Activated CD4-positive, alpha-beta T cell treated with anti-CD3 and anti-CD28 coated beads, Interleukin-2, amount 10 ng/mL, durations not matched to agents 7 days and 5 days (primary cell): ENCODE data around the gene DEFB128. TPM values are rescaled to one million over a fixed set of nuclear protein-coding genes. Genes with fewer than 3 reads are reported as not detected.
"Not testable (repeated sequence)": the region's sequence is repeated elsewhere in the genome, so short reads cannot be mapped to it uniquely, and the experiment has no call there.

Experiments used
- CTCF ChIA-PET: fragments of 350-600 bp; sonication (Branson Sonifier 250); formaldehyde crosslinking; loops from one replicate; lab custom pipeline; 2021; ENCODE audit warnings: antibody characterized with exemption; lab: Charles Lee
- POLR2A ChIA-PET: fragments of 350-600 bp; sonication (Branson Sonifier 250); formaldehyde crosslinking; loops from one replicate; lab custom pipeline; 2021; ENCODE audit warnings: antibody characterized with exemption; lab: Charles Lee
- DNase-seq: peaks from one replicate; pipeline ENCODE4 v3.0.0-alpha.2; 2020
- H3K27ac Mint-ChIP-seq: one replicate; pipeline ENCODE4 v1.8.0; 2021; ENCODE audit warnings: mild to moderate bottlenecking, moderate library complexity, mixed read lengths
- H3K27me3 Mint-ChIP-seq: one replicate; pipeline ENCODE4 v1.8.0; 2021; ENCODE audit warnings: mixed read lengths
- H3K36me3 Mint-ChIP-seq: one replicate; pipeline ENCODE4 v1.8.0; 2021; ENCODE audit warnings: low read depth, mixed read lengths
- H3K4me1 Mint-ChIP-seq: one replicate; pipeline ENCODE4 v1.8.0; 2021; ENCODE audit warnings: mixed read lengths
- H3K4me3 Mint-ChIP-seq: one replicate; pipeline ENCODE4 v1.8.0; 2021; ENCODE audit warnings: mild to moderate bottlenecking, moderate library complexity, mixed read lengths
- H3K9me3 Mint-ChIP-seq: one replicate; pipeline ENCODE4 v1.8.0; 2021; ENCODE audit warnings: mixed read lengths
- total RNA-seq, 2 experiments: library from RNA; stranded (reverse); gene quantifications; one replicate each; pipeline ENCODE4 v1.2.3, GENCODE V29; 2021

Gene DEFB128
- total RNA-seq, 2 experiments from 2014 or later, result not detected

DNA sequence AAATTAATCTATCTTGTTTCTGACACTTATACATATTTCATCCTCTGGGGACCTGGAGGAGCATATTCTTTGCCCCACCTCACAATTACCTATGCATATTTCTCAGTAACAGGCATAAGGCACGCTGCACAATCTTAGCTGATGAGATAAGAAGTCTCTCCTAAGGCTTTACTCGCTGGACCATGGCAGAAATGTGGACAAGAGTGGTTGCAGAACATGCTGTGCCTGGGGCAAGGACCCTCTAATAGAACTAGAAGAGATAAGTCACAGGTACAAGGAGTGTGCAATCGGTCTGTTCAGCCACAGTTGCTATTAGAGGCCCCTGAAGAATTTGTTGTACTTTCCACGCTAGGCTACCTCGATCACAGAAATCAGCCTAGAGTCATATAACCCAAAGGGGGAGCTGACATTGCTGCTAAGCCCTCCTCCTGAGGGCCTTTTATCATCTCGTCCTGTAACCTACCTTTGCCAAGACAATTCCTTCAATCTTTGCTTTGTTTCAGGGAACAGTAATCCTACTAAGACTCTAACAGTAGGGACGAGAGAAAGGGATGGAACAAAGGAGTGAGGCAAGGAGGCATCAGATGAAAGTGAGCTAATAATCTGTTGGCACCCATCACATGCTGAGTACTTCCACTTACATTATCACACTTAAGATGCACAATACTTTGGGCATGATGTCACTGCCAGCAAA is 21.4 kb upstream of the DEFB128 start:
- POLR2A ChIA-PET, result no interaction called here

DNA sequence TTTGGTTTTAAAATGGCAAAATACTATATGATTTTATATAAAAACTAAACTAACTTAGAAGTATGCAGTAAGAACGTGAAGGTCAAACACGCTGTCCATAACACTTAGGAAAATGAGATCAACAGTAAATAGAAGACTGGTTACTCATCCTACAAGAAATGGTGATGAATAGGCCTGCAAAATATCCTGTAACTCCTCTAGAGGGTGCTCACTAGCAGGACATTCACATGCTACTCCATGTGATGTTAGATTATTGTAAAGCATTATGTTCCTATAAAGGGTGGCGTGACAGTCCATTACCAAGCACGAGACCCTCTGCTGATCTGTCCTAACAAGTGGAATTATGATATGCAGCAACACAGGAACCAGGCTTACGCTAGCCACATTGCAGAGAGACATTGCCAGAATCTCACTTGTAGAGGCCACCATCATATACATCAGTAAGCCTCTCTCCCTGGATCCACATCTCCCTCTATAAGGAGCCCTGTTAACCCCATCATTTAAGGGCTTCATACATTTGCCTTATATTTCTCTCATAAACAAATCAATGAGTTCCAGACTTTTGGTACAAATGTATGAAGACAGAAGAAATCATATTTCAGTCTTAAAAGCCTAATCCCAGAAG is 19.5 kb upstream of the DEFB128 start:
- H3K9me3 Mint-ChIP-seq, result no peaks in the 10 kb centered on the region
- H3K4me1 Mint-ChIP-seq, result no peaks in the 10 kb centered on the region
- no peak overlapping the region for H3K27ac Mint-ChIP-seq
- H3K27me3 Mint-ChIP-seq, result peaks cover 9% of the 10 kb centered on the region
- DNase-seq, result peak; percentile 43
- POLR2A ChIA-PET, result no interaction called here
- CTCF ChIA-PET, result no interaction called here
- H3K4me3 Mint-ChIP-seq, result no peak overlapping the region
- no peaks in the 10 kb centered on the region for H3K36me3 Mint-ChIP-seq

More for the DNA sequence above, 21.4 kb upstream of the DEFB128 start:
- H3K4me3 Mint-ChIP-seq, result no peak overlapping the region
- no peaks in the 10 kb centered on the region for H3K9me3 Mint-ChIP-seq
- CTCF ChIA-PET, result interaction anchor here (0.5 to 1.2 kb wide), 4 partner anchors 9 to 247 kb away, joined by 3 to 4 read pairs (median 3); no protein-coding TSS in a partner anchor
- H3K27ac Mint-ChIP-seq, result no peak overlapping the region
- no peak for DNase-seq
- H3K27me3 Mint-ChIP-seq, result peaks cover 4% of the 10 kb centered on the region
- H3K36me3 Mint-ChIP-seq, result no peaks in the 10 kb centered on the region
- H3K4me1 Mint-ChIP-seq, result no peaks in the 10 kb centered on the region

DNA sequence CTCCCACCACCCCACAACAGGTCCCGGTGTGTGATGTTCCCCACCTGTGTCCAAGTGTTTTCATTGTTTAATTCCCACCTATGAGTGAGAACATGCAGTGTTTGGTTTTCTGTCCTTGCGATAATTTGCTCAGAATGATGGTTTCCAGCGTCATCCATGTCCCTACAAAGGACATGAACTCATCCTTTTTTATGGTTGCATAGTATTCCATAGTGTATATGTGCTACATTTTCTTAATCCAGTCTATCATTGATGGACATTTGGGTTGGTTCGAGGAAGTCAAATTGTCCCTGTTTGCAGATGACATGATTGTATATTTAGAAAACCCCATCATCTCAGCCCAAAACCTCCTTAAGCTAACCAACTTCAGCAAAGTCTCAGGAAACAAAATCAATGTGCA is 14.1 kb upstream of the DEFB128 start:
- H3K4me1 Mint-ChIP-seq, H3K9me3 Mint-ChIP-seq, H3K27ac Mint-ChIP-seq, DNase-seq, H3K36me3 Mint-ChIP-seq, POLR2A ChIA-PET, CTCF ChIA-PET, H3K4me3 Mint-ChIP-seq: not testable (repeated sequence)
- peaks cover 12% of the 10 kb centered on the region for H3K27me3 Mint-ChIP-seq

GRCh38 chr20:199996-200395 is 10.5 kb upstream of the DEFB128 start:
- H3K4me3 Mint-ChIP-seq, result no peak overlapping the region
- POLR2A ChIA-PET, result no interaction called here
- no peak for DNase-seq
- CTCF ChIA-PET, result interaction anchor here (1.2 kb wide), 1 partner anchor 66 kb away, joined by 3 read pairs; no protein-coding TSS in a partner anchor
- H3K9me3 Mint-ChIP-seq, result peaks cover 3% of the 10 kb centered on the region
- no peaks in the 10 kb centered on the region for H3K4me1 Mint-ChIP-seq
- H3K27ac Mint-ChIP-seq, result no peak overlapping the region
- H3K36me3 Mint-ChIP-seq, result peaks cover 2% of the 10 kb centered on the region
- H3K27me3 Mint-ChIP-seq, result peaks cover 12% of the 10 kb centered on the region

- H3K27ac Mint-ChIP-seq, result no peak overlapping the region
- H3K4me1 Mint-ChIP-seq, result no peaks in the 10 kb centered on the region
- H3K36me3 Mint-ChIP-seq, result peaks cover 2% of the 10 kb centered on the region
- no peak overlapping the region for H3K4me3 Mint-ChIP-seq
- H3K27me3 Mint-ChIP-seq, result peaks cover 9% of the 10 kb centered on the region
- ChIA-PET POLR2A (no interaction called here), CTCF (no interaction called here)
- DNase-seq, result no peak
- peaks cover 3% of the 10 kb centered on the region for H3K9me3 Mint-ChIP-seq
Measured at GRCh38 chr20:198225-198624, 8.7 kb upstream of the DEFB128 start.

- POLR2A ChIA-PET, result no interaction called here
- H3K27me3 Mint-ChIP-seq, result peaks cover 65% of the 10 kb centered on the region
Measured at GRCh38 chr20:187733-188132, 1.8 kb downstream of the DEFB128 start.

GRCh38 chr20:184288-184687 is 5.2 kb downstream of the DEFB128 start:
- Mint-ChIP-seq H3K36me3 (peaks cover 7% of the 10 kb centered on the region), H3K4me1 (peaks cover 11% of the 10 kb centered on the region), H3K9me3 (peaks cover 11% of the 10 kb centered on the region), H3K27ac (no peak overlapping the region), H3K27me3 (peaks cover 70% of the 10 kb centered on the region), H3K4me3 (no peak overlapping the region)
- no peak for DNase-seq
- POLR2A ChIA-PET, result no interaction called here
- CTCF ChIA-PET, result no interaction called here

More at GRCh38 chr20:187733-188132, 1.8 kb downstream of the DEFB128 start:
- Mint-ChIP-seq H3K9me3 (peaks cover 11% of the 10 kb centered on the region), H3K4me1 (peaks cover 11% of the 10 kb centered on the region), H3K4me3 (no peak overlapping the region), H3K36me3 (peaks cover 7% of the 10 kb centered on the region), H3K27ac (no peak overlapping the region)
- CTCF ChIA-PET, result no interaction called here
- no peak for DNase-seq

DNA sequence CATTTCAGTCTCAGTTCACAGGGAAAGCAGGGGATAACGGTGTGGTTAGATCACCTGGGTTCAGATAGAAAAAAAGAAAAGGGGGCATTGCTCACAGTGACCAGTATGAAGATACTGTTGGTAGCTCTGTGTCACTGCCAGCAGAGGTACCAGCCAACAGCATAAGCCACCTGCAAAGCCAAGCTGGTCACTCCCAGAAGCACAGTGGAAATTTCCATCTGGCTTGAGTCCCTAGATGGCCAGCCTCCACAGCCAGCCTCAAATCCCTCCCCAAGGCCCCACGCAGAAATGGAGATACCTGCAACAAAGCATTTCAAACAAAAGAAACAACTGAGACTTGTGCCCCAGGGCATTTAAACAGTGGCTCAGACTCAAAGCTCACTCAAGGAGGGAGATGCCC is 20.6 kb downstream of the DEFB128 start:
- no peak for DNase-seq
- no peaks in the 10 kb centered on the region for H3K4me1 Mint-ChIP-seq
- no peak overlapping the region for H3K27ac Mint-ChIP-seq
- H3K9me3 Mint-ChIP-seq, result no peaks in the 10 kb centered on the region
- H3K36me3 Mint-ChIP-seq, result no peaks in the 10 kb centered on the region
- H3K4me3 Mint-ChIP-seq, result no peak overlapping the region
- ChIA-PET CTCF (no interaction called here), POLR2A (no interaction called here)
- peaks cover 32% of the 10 kb centered on the region for H3K27me3 Mint-ChIP-seq

- Mint-ChIP-seq H3K36me3 (no peaks in the 10 kb centered on the region), H3K27me3 (peaks cover 32% of the 10 kb centered on the region), H3K9me3 (no peaks in the 10 kb centered on the region), H3K27ac (no peak overlapping the region), H3K4me3 (no peak overlapping the region), H3K4me1 (no peaks in the 10 kb centered on the region)
- ChIA-PET POLR2A (no interaction called here), CTCF (no interaction called here)
- DNase-seq, result no peak
Measured at GRCh38 chr20:164618-165017, 24.9 kb downstream of the DEFB128 start.

DNA sequence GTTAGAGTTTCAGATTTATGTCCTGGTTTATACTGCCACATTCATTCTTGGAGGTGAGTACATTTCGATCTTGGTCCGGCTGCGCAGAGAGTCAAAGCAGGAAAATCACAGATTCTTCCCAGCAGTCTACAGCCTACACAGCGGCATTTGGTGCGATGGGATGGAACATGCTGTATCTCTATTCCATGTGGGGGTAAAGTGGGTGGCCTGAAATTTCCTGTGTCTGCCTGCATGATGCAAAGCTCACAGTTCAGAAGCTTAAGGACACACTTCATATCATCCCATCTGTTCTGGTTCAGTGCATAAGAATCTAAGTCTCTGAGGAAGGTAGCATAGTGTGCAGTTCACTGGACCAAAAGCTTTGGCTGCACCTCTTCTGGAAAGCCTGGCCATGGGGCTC is 32.4 kb downstream of the DEFB128 start, which contains the start of gene DEFB127:
DEFB127 (plus strand) TSS at position 301 of the 400 bp plus-strand sequence; CDS start at position 392, 91 bp downstream.
- Mint-ChIP-seq H3K4me3 (no peak within 1 kb of the TSS), H3K4me1 (no peaks in the 10 kb centered on the region), H3K27me3 (peaks cover 34% of the 10 kb centered on the region), H3K9me3 (no peaks in the 10 kb centered on the region), H3K36me3 (no peaks in the 10 kb centered on the region), H3K27ac (no peak within 1 kb of the TSS)
- ChIA-PET POLR2A (no interaction called here), CTCF (no interaction called here)
- no peak for DNase-seq

DNA sequence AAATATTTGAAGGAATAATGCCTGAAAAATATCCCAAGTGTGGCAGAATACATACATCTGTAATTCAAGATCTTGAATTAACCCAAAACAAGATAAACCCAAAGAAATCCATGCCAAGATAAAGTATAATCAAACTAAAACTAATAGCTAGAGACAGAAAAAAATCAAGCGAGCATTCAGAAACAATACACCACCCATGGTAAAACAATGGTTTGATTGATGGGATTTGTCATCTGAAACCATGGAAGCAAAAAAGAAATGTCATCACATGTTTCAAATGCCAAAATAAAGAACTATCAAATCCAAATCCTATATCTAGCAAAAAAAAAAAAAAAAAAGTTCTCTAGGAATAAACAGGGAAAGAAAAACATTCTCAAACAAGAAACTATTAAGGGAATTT is 37.4 kb downstream of the DEFB128 start:
- Mint-ChIP-seq H3K27me3 (peaks cover 34% of the 10 kb centered on the region), H3K9me3 (no peaks in the 10 kb centered on the region), H3K27ac (no peak overlapping the region), H3K36me3 (no peaks in the 10 kb centered on the region), H3K4me1 (no peaks in the 10 kb centered on the region), H3K4me3 (no peak overlapping the region)
- ChIA-PET POLR2A (no interaction called here), CTCF (no interaction called here)
- DNase-seq, result no peak

- Mint-ChIP-seq H3K36me3 (no peaks in the 10 kb centered on the region), H3K4me3 (no peak overlapping the region), H3K9me3 (no peaks in the 10 kb centered on the region), H3K4me1 (no peaks in the 10 kb centered on the region), H3K27ac (no peak overlapping the region), H3K27me3 (peaks cover 47% of the 10 kb centered on the region)
- ChIA-PET POLR2A (interaction anchor here (0.6 kb wide), 1 partner anchor 155 kb away, joined by 3 read pairs; no protein-coding TSS in a partner anchor), CTCF (no interaction called here)
- DNase-seq, result no peak
Measured at GRCh38 chr20:145877-146276, 43.6 kb downstream of the DEFB128 start.

DNA sequence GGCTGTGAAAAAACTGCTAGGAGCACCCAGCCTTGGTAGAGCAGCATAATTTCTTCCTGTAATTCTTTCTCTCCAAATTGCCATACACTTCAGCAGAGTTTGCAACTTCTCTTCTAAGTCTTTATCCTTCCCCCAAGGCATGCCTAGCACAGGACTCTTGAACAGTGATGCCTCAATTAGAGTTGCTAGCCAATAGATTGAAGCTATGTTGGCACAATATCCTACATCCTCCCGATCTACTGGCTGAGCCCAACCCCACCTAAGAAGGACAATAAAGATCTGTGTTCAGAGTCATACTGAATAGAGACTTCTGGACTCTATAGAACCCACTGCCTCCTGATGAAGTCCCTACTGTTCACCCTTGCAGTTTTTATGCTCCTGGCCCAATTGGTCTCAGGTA is 47.2 kb downstream of the DEFB128 start, which contains the start of gene DEFB126:
DEFB126 (plus strand) TSS at position 301 of the 400 bp plus-strand sequence; CDS start at position 340, 39 bp downstream.
- Mint-ChIP-seq H3K27me3 (peaks cover 50% of the 10 kb centered on the region), H3K36me3 (no peaks in the 10 kb centered on the region), H3K27ac (no peak within 1 kb of the TSS), H3K9me3 (peaks cover 5% of the 10 kb centered on the region), H3K4me1 (no peaks in the 10 kb centered on the region), H3K4me3 (no peak within 1 kb of the TSS)
- POLR2A ChIA-PET, result no interaction called here
- CTCF ChIA-PET, result no interaction called here
- no peak for DNase-seq
